Measurements from ENCODE around the gene OSBPL2. TPM values are rescaled to one million over a fixed set of nuclear protein-coding genes. Genes with fewer than 3 reads are reported as not detected.

The OSBPL2 gene
- total and polyA plus RNA-seq, 2 experiments from 2014 or later = 37.5 to 43.4 TPM

GRCh38 chr20:62202083-62202395 is 36.3 kb upstream of the OSBPL2 start:
- no peaks in the 10 kb centered on the region for H3K27me3 ChIP-seq
- H3K9me3 ChIP-seq (ENCODE audit: low read depth) = no peaks in the 10 kb centered on the region
- peaks cover 31% of the 10 kb centered on the region for H3K36me3 ChIP-seq
- no peak for TF ChIP-seq CTCF (IDR thresholded peaks at IDR 0.05; ENCODE audit: low read depth, low read length)
- DNase-seq (ENCODE audit: low read depth in 1 of 2, low spot score in 1 of 2) = no peak
- no peak overlapping the region for H3K27ac ChIP-seq
- H3K4me3 ChIP-seq = no peak overlapping the region
- H3K4me1 ChIP-seq (ENCODE audit: low read depth) = no peaks in the 10 kb centered on the region

DNA sequence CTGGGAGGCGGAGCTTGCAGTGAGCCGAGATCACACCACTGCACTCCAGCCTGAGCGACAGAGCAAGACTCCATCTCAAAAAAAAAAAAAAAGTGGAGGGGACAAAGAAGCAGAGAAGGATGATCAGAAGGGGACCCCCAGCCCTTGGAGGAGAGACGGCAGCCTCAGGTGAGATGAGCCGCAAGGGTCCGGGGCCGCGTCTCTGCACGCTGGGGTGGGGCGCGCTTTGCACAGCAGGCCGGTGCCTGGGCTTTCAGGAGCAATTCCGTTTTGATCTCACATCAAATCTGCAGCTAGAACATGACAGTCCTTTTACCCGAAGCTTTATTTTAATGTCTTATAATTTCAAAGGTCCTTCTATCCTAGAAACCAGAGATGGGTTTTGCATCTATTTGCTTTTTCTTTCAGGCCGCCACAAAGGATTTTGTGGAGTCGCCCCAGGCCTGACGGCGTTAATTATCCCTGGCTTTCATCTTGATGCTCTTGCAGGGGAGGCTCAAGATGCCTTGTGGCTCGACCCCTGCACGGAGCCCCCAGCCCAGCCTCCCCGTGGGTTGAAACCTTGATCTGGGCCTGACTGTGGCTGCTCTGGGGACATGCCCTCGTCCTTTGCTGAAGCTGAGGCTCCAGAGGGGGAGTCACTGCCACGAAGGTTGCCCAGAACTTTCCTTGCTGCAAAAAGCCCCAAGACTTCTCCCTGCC is 35.5 kb upstream of the OSBPL2 start:
- Histone ChIP-seq H3K27ac (no peak overlapping the region), H3K27me3 (no peaks in the 10 kb centered on the region), H3K9me3 (ENCODE audit: low read depth) (no peaks in the 10 kb centered on the region), H3K4me1 (ENCODE audit: low read depth) (no peaks in the 10 kb centered on the region), H3K36me3 (peaks cover 28% of the 10 kb centered on the region), H3K4me3 (no peak overlapping the region)
- no peak for TF ChIP-seq CTCF (IDR thresholded peaks at IDR 0.05; ENCODE audit: low read depth, low read length)
- DNase-seq (ENCODE audit: low read depth in 1 of 2, low spot score in 1 of 2) = no peak

DNA sequence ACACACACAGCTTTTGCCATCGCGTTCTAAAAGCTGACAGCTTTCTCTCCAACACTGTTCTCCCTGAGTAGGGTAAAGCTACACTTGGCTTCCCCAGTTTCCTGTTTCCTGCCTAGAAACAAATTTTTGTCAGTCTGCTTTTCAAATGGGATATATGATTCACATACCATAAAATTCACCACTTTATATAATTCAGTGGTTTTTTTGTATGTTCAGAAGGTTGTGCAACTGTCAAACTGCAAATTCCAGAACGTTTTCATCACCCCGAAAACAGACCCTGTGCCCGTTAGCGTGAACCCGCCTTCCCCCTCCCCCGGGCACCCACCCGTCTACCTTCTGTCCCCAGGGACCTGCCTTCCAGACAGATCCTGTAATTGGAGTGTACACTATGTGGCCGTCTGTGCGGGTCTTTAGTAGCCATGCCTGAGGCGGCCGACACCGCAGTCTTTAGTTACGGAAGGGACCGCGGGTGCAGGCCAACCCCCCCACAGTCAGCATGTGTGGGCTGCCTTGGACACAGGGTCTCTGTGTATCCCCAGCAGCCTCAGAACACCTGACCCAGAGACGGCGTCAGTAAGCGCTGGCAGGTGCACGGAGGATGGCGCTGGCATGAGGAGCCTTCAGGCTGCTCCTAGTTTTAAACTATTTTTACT is 34.8 kb upstream of the OSBPL2 start:
- H3K36me3 ChIP-seq = peaks cover 22% of the 10 kb centered on the region
- no peak for TF ChIP-seq CTCF (IDR thresholded peaks at IDR 0.05; ENCODE audit: low read depth, low read length)
- H3K9me3 ChIP-seq (ENCODE audit: low read depth) = no peaks in the 10 kb centered on the region
- peaks cover 2% of the 10 kb centered on the region for H3K4me1 ChIP-seq (ENCODE audit: low read depth)
- H3K4me3 ChIP-seq = no peak overlapping the region
- no peak overlapping the region for H3K27ac ChIP-seq
- DNase-seq (ENCODE audit: low read depth in 1 of 2, low spot score in 1 of 2) = peak in 1 of 2 donors; percentile 36
- H3K27me3 ChIP-seq = no peaks in the 10 kb centered on the region

DNA sequence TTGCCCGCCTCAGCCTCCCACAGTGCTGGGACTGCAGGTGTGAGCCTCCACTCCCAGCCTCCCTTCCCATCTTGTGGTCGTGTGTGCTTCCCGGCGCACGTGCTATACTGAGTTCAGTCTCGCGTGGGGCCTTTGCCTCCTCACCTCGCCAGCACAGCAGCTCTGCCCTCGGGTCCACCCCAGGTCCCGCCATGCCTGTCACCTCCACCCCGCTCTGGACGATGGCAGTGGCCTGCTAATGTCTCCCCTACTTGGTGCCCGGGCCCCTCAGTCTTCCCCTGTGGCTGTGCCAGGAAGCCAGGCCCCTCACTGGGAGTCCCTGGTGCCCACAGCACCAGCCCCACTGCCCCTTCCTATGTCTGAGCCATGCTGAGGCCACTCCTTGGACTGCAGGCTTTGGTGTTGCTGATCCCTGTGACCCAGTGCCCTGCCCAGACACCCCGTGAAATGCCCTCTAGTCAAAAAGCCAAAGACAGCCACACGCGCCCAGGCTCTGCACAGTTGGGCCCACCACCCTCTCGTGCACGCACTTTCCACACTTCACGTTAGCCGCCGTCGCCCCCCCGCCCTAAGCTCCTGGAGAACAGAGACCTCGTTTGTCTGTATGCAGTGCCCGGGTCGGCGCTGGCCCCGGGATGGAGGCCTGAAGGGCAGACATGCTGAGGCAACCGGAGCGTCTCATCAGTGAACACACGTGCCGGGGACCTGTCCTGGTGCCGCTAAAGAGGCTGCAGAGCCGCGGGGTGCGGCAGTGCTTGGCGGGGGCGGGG is 32.5 kb upstream of the OSBPL2 start:
- Histone ChIP-seq H3K27ac (no peak overlapping the region), H3K27me3 (no peaks in the 10 kb centered on the region), H3K36me3 (peaks cover 5% of the 10 kb centered on the region), H3K4me3 (no peak overlapping the region), H3K4me1 (ENCODE audit: low read depth) (peaks cover 4% of the 10 kb centered on the region), H3K9me3 (ENCODE audit: low read depth) (no peaks in the 10 kb centered on the region)
- no peak for DNase-seq (ENCODE audit: low read depth in 1 of 2, low spot score in 1 of 2)
- no peak for TF ChIP-seq CTCF (IDR thresholded peaks at IDR 0.05; ENCODE audit: low read depth, low read length)

DNA sequence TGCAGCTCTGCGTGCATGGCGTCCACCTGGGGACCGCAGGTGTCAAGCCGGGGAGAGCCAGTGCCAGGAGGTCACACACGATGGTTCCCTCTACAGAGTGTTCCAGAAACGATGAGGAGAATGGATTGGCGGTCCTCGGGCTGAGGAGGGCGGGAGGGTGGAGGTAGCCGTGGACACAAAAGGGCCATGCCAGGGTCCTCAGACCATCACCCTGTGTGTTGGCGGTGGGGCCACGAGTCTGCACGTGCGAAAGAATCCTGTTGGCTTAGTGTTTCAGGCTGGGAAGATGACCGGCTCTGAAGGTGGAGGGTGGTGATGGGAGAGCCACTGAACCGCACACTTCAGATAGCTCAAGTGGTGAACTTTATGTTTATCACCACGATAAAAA is 31.9 kb upstream of the OSBPL2 start:
- Histone ChIP-seq H3K36me3 (peaks cover 5% of the 10 kb centered on the region), H3K27ac (no peak overlapping the region)

More for the DNA sequence above, 31.9 kb upstream of the OSBPL2 start:
- no peak for TF ChIP-seq CTCF (IDR thresholded peaks at IDR 0.05; ENCODE audit: low read depth, low read length)
- Histone ChIP-seq H3K27me3 (no peaks in the 10 kb centered on the region), H3K4me3 (no peak overlapping the region), H3K4me1 (ENCODE audit: low read depth) (peaks cover 4% of the 10 kb centered on the region), H3K9me3 (ENCODE audit: low read depth) (no peaks in the 10 kb centered on the region)
- no peak for DNase-seq (ENCODE audit: low read depth in 1 of 2, low spot score in 1 of 2)
